Measurements from ENCODE around the gene CAV3. TPM values are rescaled to one million over a fixed set of nuclear protein-coding genes. Genes with fewer than 3 reads are reported as not detected.
A peak's percentile ranks its signal among the peaks of the same experiment; 100 is the strongest.

Gene CAV3
- total RNA-seq, 1 donor from 2014 or later, result not detected

- no peak for ATAC-seq
- DNase-seq (ENCODE audit: low spot score), result no peak
Observed at GRCh38 chr3:8759038-8759707, 25.6 kb downstream of the CAV3 start.

GRCh38 chr3:8760091-8760490, 26.5 kb downstream of the CAV3 start:
- ATAC-seq, result no peak
- DNase-seq (ENCODE audit: low spot score), result no peak

GRCh38 chr3:8760506-8760905, 26.9 kb downstream of the CAV3 start:
- ATAC-seq (no peak), DNase-seq (ENCODE audit: low spot score) (no peak)

- no peak for ATAC-seq
Observed at GRCh38 chr3:8761866-8762265, 28.3 kb downstream of the CAV3 start.

GRCh38 chr3:8762607-8763377, 29.2 kb downstream of the CAV3 start:
- no peak for ATAC-seq

More at GRCh38 chr3:8761866-8762265, 28.3 kb downstream of the CAV3 start:
- no peak for DNase-seq (ENCODE audit: low spot score)

GRCh38 chr3:8764528-8764927, 30.9 kb downstream of the CAV3 start:
- no peak for DNase-seq (ENCODE audit: low spot score)
- ATAC-seq, result no peak

More at GRCh38 chr3:8762607-8763377, 29.2 kb downstream of the CAV3 start:
- DNase-seq (ENCODE audit: low spot score), result no peak

GRCh38 chr3:8765528-8765927, 31.9 kb downstream of the CAV3 start:
- DNase-seq (ENCODE audit: low spot score) (no peak), ATAC-seq (no peak)

- ATAC-seq (no peak), DNase-seq (ENCODE audit: low spot score) (no peak)
Observed at GRCh38 chr3:8766148-8766547, 32.5 kb downstream of the CAV3 start.

- ATAC-seq, result no peak
- no peak for DNase-seq (ENCODE audit: low spot score)
Observed at GRCh38 chr3:8767256-8767666, 33.7 kb downstream of the CAV3 start.

- no peak for DNase-seq (ENCODE audit: low spot score)
- ATAC-seq, result peak; percentile 42
Observed at GRCh38 chr3:8767667-8768363, 34.2 kb downstream of the CAV3 start.

GRCh38 chr3:8768364-8769087, 34.9 kb downstream of the CAV3 start:
- ATAC-seq (no peak), DNase-seq (ENCODE audit: low spot score) (no peak)

- peak; percentile 97 for ATAC-seq
- peak; percentile 55 for DNase-seq (ENCODE audit: low spot score)
Observed at GRCh38 chr3:8769088-8769822, 35.7 kb downstream of the CAV3 start, which contains the start of gene OXTR. OXTR (minus strand) TSS chr3:8769613; CDS start chr3:8768187, 1,426 bp downstream.

GRCh38 chr3:8773941-8774542, 40.4 kb downstream of the CAV3 start:
- ATAC-seq (no peak), DNase-seq (ENCODE audit: low spot score) (no peak)

- ATAC-seq, result no peak
Observed at GRCh38 chr3:8775181-8775580, 41.6 kb downstream of the CAV3 start.

GRCh38 chr3:8775602-8776001, 42.0 kb downstream of the CAV3 start:
- ATAC-seq (no peak), DNase-seq (ENCODE audit: low spot score) (no peak)

More at GRCh38 chr3:8775181-8775580, 41.6 kb downstream of the CAV3 start:
- no peak for DNase-seq (ENCODE audit: low spot score)

- DNase-seq (ENCODE audit: low spot score), result no peak
- no peak for ATAC-seq
Observed at GRCh38 chr3:8776406-8776805, 42.8 kb downstream of the CAV3 start.

GRCh38 chr3:8777201-8777977, 43.8 kb downstream of the CAV3 start:
- ATAC-seq, result no peak
- no peak for DNase-seq (ENCODE audit: low spot score)

GRCh38 chr3:8777978-8778267, 44.3 kb downstream of the CAV3 start:
- ATAC-seq (no peak), DNase-seq (ENCODE audit: low spot score) (no peak)

- DNase-seq (ENCODE audit: low spot score) (no peak), ATAC-seq (no peak)
Observed at GRCh38 chr3:8778475-8778874, 44.9 kb downstream of the CAV3 start.
